ENCODE data around the gene TMEM109.

Gene TMEM109

GRCh38 chr11:60927061-60927592, 13.2 kb downstream of the TMEM109 start:
- no peak for DNase-seq

- DNase-seq = no peak
Measured at GRCh38 chr11:60927600-60927999, 13.6 kb downstream of the TMEM109 start.

- DNase-seq = no peak
Measured at GRCh38 chr11:60928563-60929001, 14.6 kb downstream of the TMEM109 start.

- no peak for DNase-seq
Measured at GRCh38 chr11:60929764-60930163, 15.8 kb downstream of the TMEM109 start.

GRCh38 chr11:60930394-60930793, 16.4 kb downstream of the TMEM109 start:
- DNase-seq = no peak

- no peak for DNase-seq
Measured at GRCh38 chr11:60931917-60932316, 18.0 kb downstream of the TMEM109 start.

- no peak for DNase-seq
Measured at GRCh38 chr11:60932605-60933356, 18.8 kb downstream of the TMEM109 start.

- no peak for DNase-seq
Measured at GRCh38 chr11:60933416-60934123, 19.6 kb downstream of the TMEM109 start.

- DNase-seq = no peak
Measured at GRCh38 chr11:60934124-60934789, 20.3 kb downstream of the TMEM109 start.

GRCh38 chr11:60934790-60935605, 21.0 kb downstream of the TMEM109 start:
- no peak for DNase-seq

- no peak for DNase-seq
Measured at GRCh38 chr11:60935676-60936442, 21.9 kb downstream of the TMEM109 start.

GRCh38 chr11:60936467-60937143, 22.6 kb downstream of the TMEM109 start:
- no peak for DNase-seq

- no peak for DNase-seq
Measured at GRCh38 chr11:60937144-60937527, 23.2 kb downstream of the TMEM109 start.

GRCh38 chr11:60937811-60938210, 23.9 kb downstream of the TMEM109 start:
- DNase-seq = no peak

- peak; percentile 31 for DNase-seq
Measured at GRCh38 chr11:60938500-60938899, 24.5 kb downstream of the TMEM109 start.

GRCh38 chr11:60939301-60939700, 25.3 kb downstream of the TMEM109 start:
- no peak for DNase-seq

- no peak for DNase-seq
Measured at GRCh38 chr11:60939855-60940254, 25.9 kb downstream of the TMEM109 start.

GRCh38 chr11:60941371-60942119, 27.6 kb downstream of the TMEM109 start:
- no peak for DNase-seq

GRCh38 chr11:60942219-60942618, 28.3 kb downstream of the TMEM109 start:
- DNase-seq = no peak

- DNase-seq = no peak
Measured at GRCh38 chr11:60942970-60943565, 29.1 kb downstream of the TMEM109 start.

All from NCI-H82 (cell line).